SK-N-MC (cell line): ENCODE results near the gene GALNT5.

Source experiments
- DNase-seq: peaks from one replicate; pipeline ENCODE4 v3.0.0-alpha.2; 2011; ENCODE audit warnings: low read depth, low spot score
- H3K27ac ChIP-seq: fragments of 200-600 bp; sonication (generic); 2 replicates; pipeline ENCODE4 v1.5.1; 2016; ENCODE audit warnings: mixed run types
- H3K36me3 ChIP-seq: fragments of 200-600 bp; sonication (generic); 2 replicates; pipeline ENCODE4 v1.6.1; 2017; ENCODE audit warnings: antibody characterized with exemption, low read length, mixed read lengths; ENCODE audit not compliant: insufficient read depth
- H3K4me3 ChIP-seq: fragments of 200-600 bp; sonication (generic); 2 replicates; pipeline ENCODE4 v1.5.1; 2016
- H3K9ac ChIP-seq: fragments of 200-600 bp; sonication (generic); 2 replicates; pipeline ENCODE4 v1.8.0; 2017; ENCODE audit warnings: mixed run types, mixed read lengths; ENCODE audit not compliant: insufficient read length
- H3K9me3 ChIP-seq: fragments of 200-600 bp; sonication (generic); 2 replicates; pipeline ENCODE4 v1.6.1; 2017; ENCODE audit warnings: low read depth, mild to moderate bottlenecking, antibody characterized with exemption, low read length, moderate library complexity, mixed read lengths
- EZH2 ChIP-seq: fragments of 200-600 bp; sonication (generic); IDR thresholded peaks from one replicate; pipeline ENCODE4 v1.6.1; 2017; ENCODE audit warnings: antibody characterized with exemption
- FOXP2 ChIP-seq: optimal IDR thresholded peaks from 2 replicates; pipeline ENCODE3; 2011; ENCODE audit warnings: mild to moderate bottlenecking, moderate library complexity; ENCODE audit not compliant: insufficient read depth; ENCODE audit errors: extremely low read length, control extremely low read depth
- POLR2AphosphoS5 ChIP-seq: IDR thresholded peaks from 2 replicates; pipeline ENCODE4 v1.6.1; 2012; ENCODE audit warnings: mild to moderate bottlenecking, low read depth, low read length, borderline replicate concordance

Gene GALNT5

GRCh38 chr2:157325786-157326185, 68.3 kb downstream of the GALNT5 start, which contains the start of gene ERMN:
Gene ERMN (minus strand): TSS chr2:157325824. CDS start chr2:157325642, 182 bp downstream.
- no peak within 1 kb of the TSS for H3K9ac ChIP-seq
- H3K9me3 ChIP-seq: no peaks in the 10 kb centered on the region
- no peak within 1 kb of the TSS for H3K27ac ChIP-seq
- no peak for DNase-seq
- no peaks in the 10 kb centered on the region for H3K36me3 ChIP-seq
- H3K4me3 ChIP-seq: no peak within 1 kb of the TSS
- TF ChIP-seq POLR2AphosphoS5 (no peak), EZH2 (no peak), FOXP2 (no peak)

GRCh38 chr2:157326698-157327097, 69.2 kb downstream of the GALNT5 start:
- no peak overlapping the region for H3K27ac ChIP-seq
- H3K9ac ChIP-seq: no peak overlapping the region
- no peak for DNase-seq
- no peak for TF ChIP-seq POLR2AphosphoS5
- TF ChIP-seq EZH2: no peak
- TF ChIP-seq FOXP2: no peak
- no peaks in the 10 kb centered on the region for H3K36me3 ChIP-seq
- no peaks in the 10 kb centered on the region for H3K9me3 ChIP-seq
- H3K4me3 ChIP-seq: no peak overlapping the region

GRCh38 chr2:157327200-157327599, 69.7 kb downstream of the GALNT5 start:
- Histone ChIP-seq H3K9me3 (no peaks in the 10 kb centered on the region), H3K27ac (no peak overlapping the region), H3K4me3 (no peak overlapping the region), H3K9ac (no peak overlapping the region), H3K36me3 (no peaks in the 10 kb centered on the region)
- no peak for DNase-seq
- no peak for TF ChIP-seq POLR2AphosphoS5
- TF ChIP-seq FOXP2: no peak

GRCh38 chr2:157327621-157328500, 70.4 kb downstream of the GALNT5 start:
- Histone ChIP-seq H3K27ac (no peak overlapping the region), H3K36me3 (no peaks in the 10 kb centered on the region), H3K9ac (no peak overlapping the region), H3K4me3 (no peak overlapping the region), H3K9me3 (no peaks in the 10 kb centered on the region)
- no peak for TF ChIP-seq FOXP2
- no peak for TF ChIP-seq EZH2
- no peak for TF ChIP-seq POLR2AphosphoS5
- peak; percentile 47 for DNase-seq

- Histone ChIP-seq H3K9ac (no peak overlapping the region), H3K36me3 (no peaks in the 10 kb centered on the region), H3K4me3 (no peak overlapping the region), H3K27ac (no peak overlapping the region), H3K9me3 (no peaks in the 10 kb centered on the region)
- DNase-seq: no peak
- no peak for TF ChIP-seq FOXP2
- TF ChIP-seq EZH2: no peak
- TF ChIP-seq POLR2AphosphoS5: no peak
Measured at GRCh38 chr2:157329524-157329923, 72.0 kb downstream of the GALNT5 start.

- Histone ChIP-seq H3K27ac (no peak overlapping the region), H3K4me3 (no peak overlapping the region), H3K9ac (no peak overlapping the region), H3K36me3 (no peaks in the 10 kb centered on the region), H3K9me3 (no peaks in the 10 kb centered on the region)
- DNase-seq: no peak
- TF ChIP-seq FOXP2 (no peak), EZH2 (no peak), POLR2AphosphoS5 (no peak)
Measured at GRCh38 chr2:157333304-157334047, 76.0 kb downstream of the GALNT5 start.

- no peak overlapping the region for H3K9ac ChIP-seq
- no peak for TF ChIP-seq POLR2AphosphoS5
- no peak for TF ChIP-seq EZH2
- no peak for TF ChIP-seq FOXP2
- no peaks in the 10 kb centered on the region for H3K36me3 ChIP-seq
- no peak overlapping the region for H3K4me3 ChIP-seq
- DNase-seq: no peak
- no peaks in the 10 kb centered on the region for H3K9me3 ChIP-seq
- H3K27ac ChIP-seq: no peak overlapping the region
Measured at GRCh38 chr2:157334335-157334734, 76.8 kb downstream of the GALNT5 start.

GRCh38 chr2:157334797-157335196, 77.3 kb downstream of the GALNT5 start:
- DNase-seq: no peak
- no peak overlapping the region for H3K4me3 ChIP-seq
- H3K36me3 ChIP-seq: no peaks in the 10 kb centered on the region
- H3K9me3 ChIP-seq: no peaks in the 10 kb centered on the region
- no peak overlapping the region for H3K27ac ChIP-seq
- no peak for TF ChIP-seq EZH2
- TF ChIP-seq FOXP2: no peak
- no peak for TF ChIP-seq POLR2AphosphoS5
- no peak overlapping the region for H3K9ac ChIP-seq
